Keratinocyte (primary cell): Measurements from ENCODE around the gene GDAP1L1. TPM values are rescaled to one million over a fixed set of nuclear protein-coding genes. Genes with fewer than 3 reads are reported as not detected.

ENCODE experiments used
- DNase-seq: peaks from one replicate; pipeline ENCODE4 v3.0.0-alpha.2; 2011; ENCODE audit warnings: low read depth, missing footprints, low spot score
- FAIRE-seq: peaks from 2 replicates; lab custom pipeline; 2011; peaks lifted over from hg19 to GRCh38; lab: Jason Lieb, UNC
- H2AFZ ChIP-seq: 2 replicates; pipeline ENCODE4 v1.6.0; 2012; ENCODE audit warnings: low read length, control low read depth, inconsistent platforms; ENCODE audit not compliant: control insufficient read depth
- H3K27ac ChIP-seq: 2 replicates; pipeline ENCODE4 v1.5.1; 2011; ENCODE audit warnings: low read length; ENCODE audit not compliant: control insufficient read depth, insufficient read depth
- H3K27me3 ChIP-seq: 3 replicates; pipeline ENCODE4 v1.6.0; 2011; ENCODE audit warnings: low read length; ENCODE audit not compliant: control insufficient read depth, insufficient read depth; ENCODE audit errors: extremely low read depth
- H3K36me3 ChIP-seq, 2 experiments: 2 replicates in 1 of 2; 3 replicates in 1 of 2; pipeline ENCODE4 v1.5.1; 2011; ENCODE audit warnings: low read length in 2 of 2, mild to moderate bottlenecking in 1 of 2; ENCODE audit not compliant: control insufficient read depth in 2 of 2, insufficient read depth in 2 of 2; ENCODE audit errors: extremely low read depth in 1 of 2
- H3K4me1 ChIP-seq: 3 replicates; pipeline ENCODE4 v1.5.1; 2011; ENCODE audit warnings: low read length; ENCODE audit not compliant: control insufficient read depth, insufficient read depth; ENCODE audit errors: extremely low read depth
- H3K4me2 ChIP-seq: 3 replicates; pipeline ENCODE4 v1.6.0; 2011; ENCODE audit warnings: low read depth, low read length; ENCODE audit not compliant: control insufficient read depth, insufficient read depth; ENCODE audit errors: extremely low read depth
- H3K4me3 ChIP-seq, 3 experiments: fragments of 200-600 bp in 1 of 3; sonication (generic) in 1 of 3; 2 replicates in 2 of 3; 3 replicates in 1 of 3; pipeline ENCODE4 v1.5.1; 2011 to 2016; ENCODE audit warnings: low read length in 3 of 3, mild to moderate bottlenecking in 3 of 3, control low read depth in 2 of 3, inconsistent platforms in 1 of 3, low read depth in 1 of 3, mixed read lengths in 1 of 3, mixed run types in 1 of 3, moderate library complexity in 1 of 3; ENCODE audit not compliant: control insufficient read depth in 2 of 3, insufficient read depth in 2 of 3; ENCODE audit errors: extremely low read depth in 1 of 3
- H3K79me2 ChIP-seq: 2 replicates; pipeline ENCODE4 v1.6.0; 2012; ENCODE audit warnings: low read length; ENCODE audit not compliant: control insufficient read depth, insufficient read depth
- H3K9ac ChIP-seq: 3 replicates; pipeline ENCODE4 v1.6.0; 2011; ENCODE audit warnings: low read length; ENCODE audit not compliant: control insufficient read depth, insufficient read depth; ENCODE audit errors: extremely low read depth
- H3K9me1 ChIP-seq: 3 replicates; pipeline ENCODE4 v1.6.0; 2011; ENCODE audit warnings: low read length; ENCODE audit not compliant: control insufficient read depth, insufficient read depth; ENCODE audit errors: extremely low read depth
- H3K9me3 ChIP-seq: 2 replicates; pipeline ENCODE4 v1.5.1; 2012; ENCODE audit warnings: low read depth, low read length; ENCODE audit not compliant: control insufficient read depth
- H4K20me1 ChIP-seq: 3 replicates; pipeline ENCODE4 v1.6.0; 2011; ENCODE audit warnings: low read length; ENCODE audit not compliant: control insufficient read depth, insufficient read depth; ENCODE audit errors: extremely low read depth
- CTCF ChIP-seq, 3 experiments: IDR thresholded peaks in 1 of 3; conservative IDR thresholded peaks in 1 of 3; optimal IDR thresholded peaks in 1 of 3; 2 replicates in 2 of 3; 3 replicates in 1 of 3; pipeline versions ENCODE3 to v1.5.1; 2011; ENCODE audit warnings: low read length in 3 of 3, mild to moderate bottlenecking in 3 of 3, moderate library complexity in 2 of 3, control low read depth in 1 of 3, inconsistent platforms in 1 of 3; ENCODE audit not compliant: insufficient read depth in 2 of 3; ENCODE audit errors: extremely low read depth in 1 of 3
- EZH2 ChIP-seq: IDR thresholded peaks from one replicate; pipeline ENCODE4 v1.6.1; 2012; ENCODE audit warnings: inconsistent platforms, mild to moderate bottlenecking, low read length, moderate library complexity
- dilution Hi-C: fragments of 300-500 bp; cut with MboI; formaldehyde crosslinking; loops from one replicate; pipeline ENCODE4 v1.7.0; 2020; ENCODE audit warnings: low sequenced_read_pairs; ENCODE audit not compliant: extremely low pct_ligation_motif_present
- polyA plus RNA-seq, 5 experiments: library from polyadenylated mRNA; depleted of rRNA in 3 of 5; stranded (reverse) in 3 of 5; stranded (forward) in 1 of 5; unstranded in 1 of 5; fragments of >200 nt; gene quantifications; 1 replicate in 1 of 5; 2 replicates in 3 of 5; 3 replicates in 1 of 5; pipeline versions ENCODE4 v1.2.1 to v1.2.3, GENCODE V29; 2011 to 2012; ENCODE audit warnings: missing spikeins in 2 of 5, low read depth in 1 of 5, low replicate concordance in 1 of 5

Gene GDAP1L1
- polyA plus RNA-seq, 1 donor (not counting 4 experiments of a cell fraction or from before 2014, with no cell fraction given) = not detected

- H3K27me3 ChIP-seq = peaks cover 23% of the 10 kb centered on the region
- no peaks in the 10 kb centered on the region for H3K36me3 ChIP-seq
- no peaks in the 10 kb centered on the region for H3K9me3 ChIP-seq
- TF ChIP-seq EZH2 (no peak), CTCF (optimal IDR thresholded peaks at IDR 0.05 in 1 of 3, IDR thresholded peaks at IDR 0.05 in 1 of 3, conservative IDR thresholded peaks at IDR 0.05 in 1 of 3; ENCODE audit: extremely low read depth in 1 of 3, insufficient read depth in 2 of 3, low read length in 3 of 3) (no peak)
- H4K20me1 ChIP-seq = no peaks in the 10 kb centered on the region
- FAIRE-seq = no peak
- H3K79me2 ChIP-seq = no peaks in the 10 kb centered on the region
- dilution Hi-C loops = no loop called here
- H3K27ac ChIP-seq = no peak overlapping the region
- no peaks in the 10 kb centered on the region for H3K9me1 ChIP-seq
- H3K4me2 ChIP-seq = no peak overlapping the region
- no peak overlapping the region for H3K4me3 ChIP-seq
- no peak overlapping the region for H3K9ac ChIP-seq
- H3K4me1 ChIP-seq = no peaks in the 10 kb centered on the region
- H2AFZ ChIP-seq = no peak overlapping the region
- no peak for DNase-seq
Measured at GRCh38 chr20:44245977-44246376, 1.1 kb upstream of the GDAP1L1 start.

- Histone ChIP-seq H2AFZ (no peak overlapping the region), H3K9me1 (no peaks in the 10 kb centered on the region), H4K20me1 (no peaks in the 10 kb centered on the region), H3K4me1 (no peaks in the 10 kb centered on the region), H3K4me2 (no peak overlapping the region), H3K9me3 (no peaks in the 10 kb centered on the region), H3K27ac (no peak overlapping the region), H3K27me3 (peaks cover 23% of the 10 kb centered on the region), H3K79me2 (no peaks in the 10 kb centered on the region), H3K4me3 (no peak overlapping the region), H3K9ac (no peak overlapping the region), H3K36me3 (no peaks in the 10 kb centered on the region)
- TF ChIP-seq CTCF (optimal IDR thresholded peaks at IDR 0.05 in 1 of 3, IDR thresholded peaks at IDR 0.05 in 1 of 3, conservative IDR thresholded peaks at IDR 0.05 in 1 of 3; ENCODE audit: extremely low read depth in 1 of 3, insufficient read depth in 2 of 3, low read length in 3 of 3) = peak in 1 of 3 experiments; percentile 36
- peak; percentile 54 for TF ChIP-seq EZH2
- DNase-seq = no peak
- no peak for FAIRE-seq
- dilution Hi-C loops = no loop called here
Measured at GRCh38 chr20:44247586-44248409, 690 bp downstream of the GDAP1L1 start.
